ENCODE data around the gene WDR90. TPM values are rescaled to one million over a fixed set of nuclear protein-coding genes. Genes with fewer than 3 reads are reported as not detected.

Gene WDR90
- total RNA-seq, 1 donor from 2014 or later: 33.7 TPM

DNA sequence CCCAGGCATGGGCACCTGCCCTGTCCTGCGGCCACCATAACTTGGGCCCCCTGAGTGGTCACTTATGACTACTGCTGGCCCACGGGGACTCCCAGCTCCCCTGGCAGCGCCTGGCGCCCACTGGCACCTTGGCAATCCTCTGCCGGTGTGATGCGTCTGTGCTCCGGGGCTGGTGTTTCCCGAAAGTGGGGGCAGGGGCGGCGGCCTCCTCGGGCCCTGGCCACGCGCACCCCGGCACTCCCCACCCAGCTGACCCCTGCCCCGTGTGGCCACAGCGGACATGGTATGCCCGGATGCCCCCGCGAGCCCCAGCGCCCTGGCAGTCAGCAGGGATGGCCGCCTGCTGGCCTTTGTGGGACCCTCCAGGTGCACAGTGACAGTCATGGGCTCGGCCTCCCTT, 8.3 kb downstream of the WDR90 start:
- no peaks in the 10 kb centered on the region for H3K36me3 Mint-ChIP-seq (ENCODE audit: low read depth)
- intact Hi-C loops (cut with micrococcal nuclease): no loop called here
- H3K27ac Mint-ChIP-seq: no peak overlapping the region
- ChIA-PET POLR2A (interaction anchor here (0.6 kb wide), 1 partner anchor 164 kb away, joined by 8 read pairs; no protein-coding TSS in a partner anchor), CTCF (no interaction called here)
- DNase-seq (no peak), ATAC-seq (ENCODE audit: low read depth) (no peak)
- no peaks in the 10 kb centered on the region for H3K27me3 Mint-ChIP-seq
- no peaks in the 10 kb centered on the region for H3K9me3 Mint-ChIP-seq
- no peak overlapping the region for H3K4me3 Mint-ChIP-seq
- TF ChIP-seq, protein P1, sequence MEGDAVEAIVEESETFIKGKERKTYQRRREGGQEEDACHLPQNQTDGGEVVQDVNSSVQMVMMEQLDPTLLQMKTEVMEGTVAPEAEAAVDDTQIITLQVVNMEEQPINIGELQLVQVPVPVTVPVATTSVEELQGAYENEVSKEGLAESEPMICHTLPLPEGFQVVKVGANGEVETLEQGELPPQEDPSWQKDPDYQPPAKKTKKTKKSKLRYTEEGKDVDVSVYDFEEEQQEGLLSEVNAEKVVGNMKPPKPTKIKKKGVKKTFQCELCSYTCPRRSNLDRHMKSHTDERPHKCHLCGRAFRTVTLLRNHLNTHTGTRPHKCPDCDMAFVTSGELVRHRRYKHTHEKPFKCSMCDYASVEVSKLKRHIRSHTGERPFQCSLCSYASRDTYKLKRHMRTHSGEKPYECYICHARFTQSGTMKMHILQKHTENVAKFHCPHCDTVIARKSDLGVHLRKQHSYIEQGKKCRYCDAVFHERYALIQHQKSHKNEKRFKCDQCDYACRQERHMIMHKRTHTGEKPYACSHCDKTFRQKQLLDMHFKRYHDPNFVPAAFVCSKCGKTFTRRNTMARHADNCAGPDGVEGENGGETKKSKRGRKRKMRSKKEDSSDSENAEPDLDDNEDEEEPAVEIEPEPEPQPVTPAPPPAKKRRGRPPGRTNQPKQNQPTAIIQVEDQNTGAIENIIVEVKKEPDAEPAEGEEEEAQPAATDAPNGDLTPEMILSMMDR (IDR thresholded peaks at IDR 0.05): no peak
- peaks cover 7% of the 10 kb centered on the region for H3K4me1 Mint-ChIP-seq

GRCh38 chr16:658679-659571, 9.8 kb downstream of the WDR90 start:
- ChIA-PET POLR2A (interaction anchor here (1.0 to 1.9 kb wide), 2 partner anchors 10 to 23 kb away, joined by 3 to 11 read pairs; partner anchors contain the start of genes METTL26 and WDR90), CTCF (no interaction called here)
- no peak for ATAC-seq (ENCODE audit: low read depth)
- no peak overlapping the region for H3K27ac Mint-ChIP-seq
- TF ChIP-seq, protein P1 (IDR thresholded peaks at IDR 0.05): no peak
- no peak for DNase-seq
- H3K4me1 Mint-ChIP-seq: peaks cover 7% of the 10 kb centered on the region
- H3K4me3 Mint-ChIP-seq: no peak overlapping the region
- intact Hi-C loops (cut with micrococcal nuclease): no loop called here
- H3K9me3 Mint-ChIP-seq: no peaks in the 10 kb centered on the region
- H3K27me3 Mint-ChIP-seq: no peaks in the 10 kb centered on the region
- H3K36me3 Mint-ChIP-seq (ENCODE audit: low read depth): no peaks in the 10 kb centered on the region

- TF ChIP-seq, protein P1 (IDR thresholded peaks at IDR 0.05): no peak
- Mint-ChIP-seq H3K4me3 (no peak overlapping the region), H3K27ac (no peak overlapping the region), H3K36me3 (ENCODE audit: low read depth) (no peaks in the 10 kb centered on the region), H3K4me1 (peaks cover 7% of the 10 kb centered on the region), H3K27me3 (no peaks in the 10 kb centered on the region), H3K9me3 (no peaks in the 10 kb centered on the region)
- no peak for ATAC-seq (ENCODE audit: low read depth)
- ChIA-PET CTCF (no interaction called here), POLR2A (interaction anchor here (0.6 to 1.9 kb wide), 3 partner anchors 10 to 23 kb away, joined by 3 to 11 read pairs (median 6); partner anchors contain the start of genes METTL26 and WDR90)
- DNase-seq: no peak
- intact Hi-C loops (cut with micrococcal nuclease): loop anchor here (1.0 to 2.0 kb wide), 6 partner anchors 10 to 267 kb away; partner anchors contain the start of genes METTL26 and WDR90
These were observed 10.5 kb downstream of the WDR90 start for GRCh38 chr16:659618-660017.

GRCh38 chr16:660132-660458, 10.9 kb downstream of the WDR90 start:
- ATAC-seq (ENCODE audit: low read depth) (no peak), DNase-seq (no peak)
- Mint-ChIP-seq H3K27me3 (no peaks in the 10 kb centered on the region), H3K27ac (no peak overlapping the region), H3K4me3 (no peak overlapping the region), H3K9me3 (no peaks in the 10 kb centered on the region), H3K4me1 (peaks cover 7% of the 10 kb centered on the region), H3K36me3 (ENCODE audit: low read depth) (no peaks in the 10 kb centered on the region)
- TF ChIP-seq, protein P1 (IDR thresholded peaks at IDR 0.05): no peak
- CTCF ChIA-PET: no interaction called here
- intact Hi-C loops (cut with micrococcal nuclease): loop anchor here (1.0 to 2.0 kb wide), 6 partner anchors 11 to 267 kb away; partner anchors contain the start of genes METTL26 and WDR90
- POLR2A ChIA-PET: interaction anchor here (0.6 to 1.9 kb wide), 3 partner anchors 20 to 24 kb away, joined by 4 to 11 read pairs (median 6); partner anchors contain the start of genes METTL26 and STUB1
